GM18867 (cell line): ENCODE results near the gene MAN2A1.
"Not testable (repeated sequence)": the region's sequence is repeated elsewhere in the genome, so short reads cannot be mapped to it uniquely, and the experiment has no call there.

Experiments
- ATAC-seq: cut with Tn5 transposase; IDR thresholded peaks from one replicate; pipeline ENCODE4 v1.9.1; 2021; ENCODE audit warnings: mild to moderate bottlenecking, moderate library complexity; ENCODE audit not compliant: unreplicated experiment

The MAN2A1 gene

DNA sequence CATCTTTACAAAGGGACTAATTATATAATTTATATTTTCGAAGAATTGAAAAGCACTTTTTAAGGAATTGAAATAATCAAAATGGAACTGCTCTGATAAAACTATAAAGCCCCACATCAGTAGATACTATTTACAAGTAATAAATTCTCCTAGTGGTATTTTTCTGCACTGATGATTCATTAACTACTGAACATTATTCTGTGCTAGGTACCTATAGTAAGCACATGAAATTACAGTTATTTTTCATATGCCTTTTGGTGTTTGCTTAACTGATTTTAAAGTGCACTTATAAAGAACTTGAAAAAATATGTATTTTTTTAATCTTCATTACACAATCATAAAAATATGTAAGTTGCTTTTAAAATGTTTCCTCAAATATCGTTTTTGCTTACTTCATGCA is 123.0 kb downstream of the MAN2A1 start:
- ATAC-seq: no peak

DNA sequence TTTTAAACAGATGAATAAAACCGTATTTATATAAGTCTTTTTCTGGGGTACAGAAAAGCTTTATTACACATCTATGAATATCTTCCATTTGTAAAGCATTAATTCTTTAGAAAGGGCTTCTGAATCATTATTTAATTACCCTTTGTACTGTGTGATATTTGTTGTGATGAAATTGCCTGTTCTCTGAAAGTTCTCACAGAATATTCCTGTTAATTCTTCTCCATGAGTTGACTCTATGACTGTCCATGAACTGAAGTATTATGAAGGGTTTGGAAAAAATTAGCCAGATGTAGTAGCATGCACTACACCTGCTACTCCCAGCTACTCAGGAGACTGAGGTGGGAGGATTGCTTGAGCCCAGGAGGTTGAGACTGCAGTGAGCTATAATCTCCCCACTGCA is 127.0 kb downstream of the MAN2A1 start:
- no peak for ATAC-seq

DNA sequence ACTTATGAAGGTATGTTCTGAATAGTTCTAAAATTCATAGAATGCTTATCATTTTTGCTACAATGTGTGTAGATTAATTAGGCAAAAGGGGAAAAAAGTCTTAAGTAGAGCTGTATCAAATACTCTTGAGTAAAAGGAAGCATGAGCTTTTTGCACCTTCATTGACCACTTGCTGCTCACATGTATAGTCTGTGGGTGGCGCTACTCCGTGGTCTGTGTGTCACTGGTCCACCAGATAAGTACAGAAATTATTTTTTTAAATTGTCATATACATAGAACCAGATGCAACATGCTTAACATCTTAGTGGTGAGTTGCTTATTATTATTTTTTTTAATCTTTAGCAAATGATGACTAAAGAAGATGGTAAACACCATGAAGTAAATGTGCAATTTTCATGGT is 130.2 kb downstream of the MAN2A1 start:
- ATAC-seq: no peak

DNA sequence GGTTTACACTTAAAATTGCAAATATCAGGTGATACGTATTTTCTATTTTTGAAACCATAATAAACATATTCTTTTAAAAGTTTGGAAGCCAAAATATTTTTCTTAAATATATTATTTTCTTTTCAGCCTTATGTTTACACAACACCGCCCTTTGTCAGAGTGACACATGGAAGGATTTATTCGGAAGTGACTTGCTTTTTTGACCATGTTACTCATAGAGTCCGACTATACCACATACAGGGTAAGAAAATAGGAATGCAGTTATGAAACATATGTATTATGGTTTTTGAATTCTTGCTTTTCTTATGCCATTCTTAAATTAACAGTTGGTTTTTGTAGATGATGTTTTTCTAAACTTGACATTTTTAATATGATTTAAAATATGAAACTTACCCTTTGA is 133.9 kb downstream of the MAN2A1 start:
- no peak for ATAC-seq

DNA sequence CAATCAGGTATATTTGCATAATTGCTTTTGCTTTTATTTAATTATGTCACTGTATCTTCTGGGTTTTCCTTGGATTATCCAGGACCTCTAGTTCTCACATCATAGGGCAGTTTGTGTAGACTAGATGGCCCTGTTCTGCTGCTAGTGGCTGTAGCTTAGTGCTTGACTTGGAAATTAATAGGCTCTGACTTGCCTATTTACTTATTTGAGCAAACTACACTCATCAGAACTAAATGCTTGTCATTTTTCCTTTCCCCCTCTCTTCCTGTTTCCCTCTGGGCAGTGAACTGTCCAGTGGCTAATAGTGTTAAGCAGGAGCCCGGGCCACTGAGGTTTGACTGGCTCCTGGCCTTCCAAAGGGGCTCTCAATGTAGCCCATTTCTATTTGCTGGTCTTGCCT is 135.7 kb downstream of the MAN2A1 start:
- no peak for ATAC-seq

DNA sequence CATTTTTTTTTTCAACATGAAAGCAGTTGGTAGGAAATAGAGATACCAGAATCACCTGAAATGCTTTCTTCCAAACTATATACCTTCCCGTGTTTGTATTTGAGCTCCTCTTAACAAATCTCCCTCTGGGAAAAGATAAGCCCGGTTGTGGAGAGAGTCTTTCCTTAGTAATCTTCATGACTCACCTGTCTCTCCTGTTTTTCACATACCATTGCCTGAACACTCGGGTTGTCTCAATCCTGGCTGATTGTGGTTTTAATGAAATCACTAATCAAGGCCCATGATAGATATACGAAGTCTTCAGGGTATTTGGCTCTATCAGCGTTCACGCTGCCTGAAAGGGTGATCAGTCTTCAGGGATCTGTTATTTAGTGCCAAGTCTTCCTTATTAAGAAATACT is 136.7 kb downstream of the MAN2A1 start:
- no peak for ATAC-seq

DNA sequence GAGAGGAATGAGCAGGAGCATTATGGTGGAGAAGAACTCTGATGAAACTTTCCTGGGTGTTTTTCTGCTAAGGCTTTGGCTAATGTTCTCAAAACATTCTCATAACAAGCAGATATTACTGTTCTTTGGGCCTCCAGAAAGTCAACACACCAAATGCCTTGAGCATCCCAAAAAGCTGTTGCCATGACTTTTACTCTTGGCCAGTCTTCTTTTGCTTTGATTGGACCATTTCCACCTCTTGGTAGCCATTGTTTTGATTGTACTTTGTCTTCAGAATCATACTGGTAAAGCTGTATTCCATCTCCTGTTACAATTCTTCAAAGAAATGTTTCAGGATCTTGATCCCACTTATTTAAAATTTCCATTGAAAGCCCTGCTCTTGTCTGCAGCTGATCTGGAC is 139.6 kb downstream of the MAN2A1 start:
- ATAC-seq: no peak

DNA sequence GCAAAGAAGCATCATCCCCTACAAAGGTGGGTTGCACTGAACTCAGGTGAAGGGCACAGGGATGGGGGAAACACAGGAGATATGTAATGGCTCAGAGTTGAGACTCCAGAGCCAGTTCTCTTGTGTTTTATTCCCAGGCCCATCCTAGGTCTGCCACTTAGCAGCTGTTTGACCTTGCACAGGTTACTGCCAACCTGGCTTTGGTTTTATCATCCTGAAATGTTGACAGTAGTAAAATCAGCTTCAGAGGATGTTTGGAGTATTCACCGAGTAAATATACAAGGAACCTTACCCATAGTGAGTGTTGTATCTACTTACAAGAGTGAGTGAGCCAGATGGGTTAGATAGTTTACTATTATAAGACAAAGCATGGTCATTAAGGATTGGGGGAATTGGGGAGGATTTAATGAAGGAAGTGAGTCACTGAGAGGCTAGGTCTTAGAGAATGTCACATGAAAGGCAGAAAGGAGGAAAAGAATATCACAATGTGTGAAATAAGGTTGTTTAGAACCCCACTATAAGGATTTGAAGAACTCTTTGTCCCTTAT is 141.3 kb downstream of the MAN2A1 start:
- ATAC-seq: no peak

DNA sequence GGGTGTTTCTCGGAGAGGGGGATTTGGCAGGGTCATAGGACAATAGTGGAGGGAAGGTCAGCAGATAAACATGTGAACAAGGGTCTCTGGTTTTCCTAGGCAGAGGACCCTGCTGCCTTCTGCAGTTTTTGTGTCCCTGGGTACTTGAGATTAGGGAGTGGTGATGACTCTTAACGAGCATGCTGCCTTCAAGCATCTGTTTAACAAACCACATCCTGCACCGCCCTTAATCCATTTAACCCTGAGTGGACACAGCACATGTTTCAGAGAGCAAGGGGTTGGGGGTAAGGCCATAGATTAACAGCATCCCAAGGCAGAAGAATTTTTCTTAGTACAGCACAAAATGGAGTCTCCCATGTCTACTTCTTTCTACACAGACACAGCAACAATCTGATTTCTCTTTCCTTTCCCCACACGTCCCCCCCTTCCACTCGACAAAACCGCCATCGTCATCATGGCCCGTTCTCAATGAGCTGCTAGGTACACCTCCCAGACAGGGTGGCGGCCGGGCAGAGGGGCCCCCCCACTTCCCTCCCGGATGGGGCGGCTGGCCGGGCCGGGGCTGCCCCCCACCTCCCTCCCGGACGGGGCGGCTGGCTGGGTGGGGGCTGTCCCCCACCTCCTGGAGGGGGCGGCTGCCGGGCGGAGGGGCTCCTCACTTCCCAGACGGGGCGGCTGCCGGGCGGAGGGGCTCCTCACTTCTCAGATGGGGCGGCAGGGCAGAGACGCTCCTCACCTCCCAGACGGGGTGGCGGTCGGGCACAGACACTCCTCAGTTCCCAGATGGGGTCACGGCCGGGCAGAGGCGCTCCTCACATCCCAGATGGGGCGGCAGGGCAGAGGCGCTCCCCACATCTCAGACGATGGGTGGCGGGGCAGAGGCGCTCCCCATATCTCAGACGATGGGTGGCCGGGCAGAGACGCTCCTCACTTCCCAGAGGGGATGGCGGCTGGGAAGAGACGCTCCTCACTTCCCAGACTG is 142.8 kb downstream of the MAN2A1 start:
- not testable (repeated sequence) for ATAC-seq

DNA sequence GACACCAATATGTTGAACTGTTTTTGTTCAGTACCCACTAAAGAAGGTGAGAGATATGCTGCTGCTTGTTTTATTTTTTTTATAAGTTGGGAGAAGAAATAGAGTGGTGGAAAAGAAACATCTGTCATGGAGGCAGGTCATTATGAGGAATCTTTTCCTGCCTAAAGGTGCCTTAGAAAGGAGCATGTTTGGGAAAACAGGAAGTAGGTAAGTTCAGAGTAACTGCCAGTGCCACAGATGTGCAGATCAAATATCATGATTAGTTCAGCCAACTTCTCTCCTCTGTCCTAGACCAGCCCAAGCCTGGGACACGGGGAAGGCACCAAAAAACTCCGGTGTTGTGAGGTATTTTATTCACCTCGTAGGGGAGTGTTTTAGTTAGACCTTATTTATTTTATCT is 144.2 kb downstream of the MAN2A1 start:
- no peak for ATAC-seq

DNA sequence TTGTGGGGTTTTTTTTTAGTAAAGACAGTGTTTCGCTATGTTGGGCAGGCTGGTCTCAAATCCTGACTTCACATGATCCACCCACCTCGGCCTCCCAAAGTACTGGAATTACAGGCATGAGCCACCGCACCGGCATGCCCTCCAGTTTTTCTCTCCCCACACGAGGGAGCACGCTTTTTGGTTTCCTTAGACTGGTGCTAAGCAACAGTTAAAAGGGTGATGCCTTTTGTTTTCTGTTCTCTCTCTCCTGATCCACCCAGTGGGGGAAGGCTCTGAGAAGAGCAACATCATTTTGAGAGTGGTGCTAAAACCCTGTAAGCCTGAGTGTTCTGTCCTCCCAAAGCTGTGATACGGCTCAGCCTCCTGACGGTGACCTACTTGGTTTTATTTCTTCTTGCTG is 146.6 kb downstream of the MAN2A1 start:
- ATAC-seq: no peak

DNA sequence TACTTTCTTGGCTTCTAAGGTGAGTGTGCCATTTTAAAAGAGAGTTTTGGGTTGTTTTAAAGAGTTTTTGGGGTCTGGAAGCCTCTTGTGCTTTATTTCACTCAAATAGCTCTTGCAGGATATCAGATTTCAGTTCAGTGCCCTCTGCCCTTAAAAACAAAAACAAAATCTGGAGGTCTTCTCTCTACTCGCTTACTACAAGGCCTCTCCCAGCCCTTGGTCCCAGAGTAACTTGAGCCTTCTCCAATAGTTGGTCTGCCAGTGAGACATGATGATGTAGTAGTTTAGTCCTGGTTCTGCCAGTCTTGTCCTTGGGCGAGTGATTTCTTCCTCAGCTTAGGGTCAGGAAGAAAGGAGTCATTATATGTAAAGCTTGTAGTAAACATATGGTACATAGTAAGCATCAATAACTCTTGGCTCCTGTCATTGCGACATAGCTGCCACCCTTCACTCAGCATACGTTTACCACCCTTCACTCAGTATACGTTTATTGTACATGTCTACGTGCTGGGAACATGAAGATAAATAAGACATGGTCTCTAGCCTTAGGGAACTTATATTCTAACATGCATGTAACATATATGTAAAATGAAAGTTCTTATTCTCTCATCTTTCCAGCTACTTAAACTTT is 147.6 kb downstream of the MAN2A1 start:
- no peak for ATAC-seq

DNA sequence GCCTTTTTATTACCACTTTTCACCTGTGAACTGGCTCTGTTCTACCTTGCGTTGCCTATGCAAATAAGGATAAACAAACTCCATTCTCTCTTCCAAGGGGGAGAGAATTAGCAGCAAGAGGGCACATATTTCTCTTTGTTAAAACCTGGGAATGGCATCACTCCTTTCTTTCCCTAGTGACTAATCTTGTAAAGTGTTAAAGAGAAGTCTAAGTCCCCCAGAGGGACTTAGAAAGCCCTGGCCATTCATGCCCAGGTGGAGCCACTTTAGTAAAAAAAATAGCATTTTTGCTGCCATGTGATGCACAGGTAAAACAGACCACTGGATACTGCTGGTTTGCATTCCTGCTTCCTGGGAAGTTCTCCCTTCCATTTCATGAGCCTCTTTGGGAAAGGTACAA is 148.4 kb downstream of the MAN2A1 start:
- ATAC-seq: no peak

DNA sequence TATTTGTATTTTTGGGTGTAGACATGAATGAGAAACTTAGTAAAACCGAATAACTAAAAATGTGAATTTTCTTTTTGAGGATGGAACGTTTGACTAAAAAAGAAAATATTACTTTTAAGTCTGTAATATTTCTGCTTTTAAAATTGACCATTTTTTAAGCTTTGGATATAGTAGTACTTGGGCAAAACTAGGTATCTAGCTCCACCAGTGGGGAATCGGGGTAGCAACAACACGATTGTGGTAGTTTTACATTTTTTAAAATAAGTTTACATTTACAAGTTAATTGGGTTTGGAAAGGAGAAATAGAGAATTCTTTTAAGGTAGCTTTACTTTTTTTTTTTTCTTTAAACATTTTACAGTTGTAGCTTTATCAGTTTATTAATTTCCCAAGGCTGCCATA is 154.4 kb downstream of the MAN2A1 start:
- ATAC-seq: no peak

DNA sequence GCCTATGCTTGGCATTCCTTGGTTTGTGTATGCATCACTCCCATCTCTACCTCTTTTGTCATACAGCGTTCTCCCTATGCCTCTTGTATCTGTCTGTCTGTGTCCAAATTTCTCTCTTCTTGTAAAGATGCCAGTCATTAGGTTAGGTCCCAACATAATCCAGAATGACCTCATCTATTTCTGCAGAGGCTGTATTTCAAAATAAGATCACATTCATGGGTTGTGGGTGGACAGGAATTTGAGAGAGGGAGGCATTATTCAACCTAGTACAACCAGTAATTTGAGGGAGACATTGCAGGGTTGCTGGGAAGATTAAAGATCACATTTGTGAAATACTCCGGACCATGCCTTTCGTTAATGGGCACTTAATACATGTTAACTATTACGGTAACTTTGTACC is 155.0 kb downstream of the MAN2A1 start:
- ATAC-seq: no peak

DNA sequence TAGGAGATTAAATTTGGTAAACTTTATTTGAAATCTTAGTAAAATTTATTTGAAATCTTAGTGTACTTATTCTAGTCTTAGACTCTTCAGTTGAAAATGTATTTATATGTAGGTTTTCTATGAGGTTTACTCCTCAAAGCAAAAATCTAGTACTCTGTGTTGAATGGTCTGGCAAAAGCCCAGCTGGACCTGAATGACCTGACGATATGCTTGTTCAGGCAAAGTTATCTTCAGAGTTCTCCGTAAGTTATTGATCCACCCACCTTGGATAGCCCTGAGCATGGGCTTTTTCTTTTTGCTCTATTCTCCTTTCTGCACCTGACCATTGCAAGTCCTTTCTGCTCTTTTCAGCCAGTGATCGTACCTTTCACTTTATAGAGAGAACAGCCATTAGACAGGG is 158.4 kb downstream of the MAN2A1 start:
- ATAC-seq: no peak

DNA sequence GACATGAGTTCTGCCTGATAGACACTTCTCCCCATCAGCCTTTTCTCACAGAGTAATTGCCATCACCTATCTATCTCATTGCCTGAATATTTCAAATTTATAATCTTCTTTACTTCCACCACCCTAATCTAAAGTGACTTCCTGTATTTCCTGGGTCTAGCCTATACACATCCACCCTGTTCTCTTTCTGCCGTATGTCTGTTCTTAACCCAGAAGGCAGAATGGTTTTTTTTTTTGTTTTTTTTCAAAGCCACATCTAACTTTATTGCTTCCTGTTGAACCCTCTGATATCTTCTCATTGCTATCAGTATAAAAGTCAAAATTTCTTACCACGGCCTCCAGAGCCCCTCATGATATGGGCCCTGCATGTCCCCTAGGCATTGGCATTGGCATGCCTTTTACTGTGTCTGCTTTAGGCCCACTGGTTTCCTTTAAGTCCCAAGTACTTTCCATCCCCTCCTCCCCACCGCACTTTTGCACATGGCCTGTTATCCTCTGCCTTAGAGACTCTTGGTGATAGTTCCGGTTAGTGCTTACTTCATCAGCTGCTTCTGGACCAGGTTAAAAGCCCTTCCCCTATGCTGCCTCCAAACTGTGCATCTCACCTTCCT is 159.9 kb downstream of the MAN2A1 start:
- no peak for ATAC-seq

DNA sequence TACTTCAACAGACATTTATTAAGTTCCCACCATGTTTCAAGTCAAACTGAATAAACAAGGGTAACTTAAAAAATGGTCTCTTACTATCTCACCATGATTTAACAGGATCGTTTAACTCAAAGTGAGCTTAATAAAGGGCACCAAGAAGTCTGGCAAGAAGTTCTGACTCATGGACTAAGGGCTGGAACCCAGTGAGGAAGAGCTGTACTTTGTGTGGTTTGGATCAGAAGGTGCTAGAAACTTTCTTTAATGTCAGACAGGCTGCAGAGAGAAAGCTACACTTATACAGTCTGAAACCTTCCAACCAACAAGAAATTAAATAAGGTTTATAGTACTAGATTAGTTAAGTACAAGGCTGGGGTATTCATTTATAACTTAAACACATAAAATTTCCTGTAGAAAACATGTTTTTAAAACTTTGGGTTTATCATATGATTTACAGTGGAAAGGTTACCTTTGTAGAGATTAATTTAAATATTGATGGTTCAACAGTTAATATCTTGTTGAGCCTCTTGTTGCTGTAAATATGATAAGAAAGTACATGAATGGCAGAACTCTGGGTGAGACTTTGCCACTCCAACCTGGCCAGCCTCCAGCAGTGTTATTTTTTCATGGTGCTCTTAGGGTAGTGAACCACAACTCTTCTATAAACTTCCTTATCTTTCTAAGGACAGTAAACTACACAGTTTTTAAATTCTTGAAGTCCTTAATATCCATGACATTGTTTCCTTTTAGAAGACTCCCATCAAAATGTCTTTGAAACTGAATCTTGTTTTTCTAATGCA is 162.8 kb downstream of the MAN2A1 start:
- ATAC-seq: no peak

DNA sequence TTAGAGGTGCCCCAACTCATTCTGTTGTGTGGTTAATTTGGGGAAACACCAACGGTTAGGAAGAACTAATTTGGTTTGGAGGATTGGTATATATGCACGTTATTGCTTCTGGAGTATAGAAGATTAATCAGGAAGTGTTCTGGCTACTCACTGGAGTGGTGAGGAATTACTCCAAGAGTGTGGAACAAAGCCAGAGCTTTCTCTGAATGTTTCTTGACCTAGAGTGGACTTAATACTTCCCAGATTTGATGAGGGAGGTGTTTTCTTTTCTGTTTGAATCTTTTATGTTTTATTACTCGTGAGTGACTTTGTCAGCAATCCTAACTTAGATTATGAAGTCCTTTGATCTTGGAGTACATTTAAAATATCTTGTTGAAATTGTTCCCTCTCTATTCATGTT is 163.7 kb downstream of the MAN2A1 start:
- ATAC-seq: no peak

DNA sequence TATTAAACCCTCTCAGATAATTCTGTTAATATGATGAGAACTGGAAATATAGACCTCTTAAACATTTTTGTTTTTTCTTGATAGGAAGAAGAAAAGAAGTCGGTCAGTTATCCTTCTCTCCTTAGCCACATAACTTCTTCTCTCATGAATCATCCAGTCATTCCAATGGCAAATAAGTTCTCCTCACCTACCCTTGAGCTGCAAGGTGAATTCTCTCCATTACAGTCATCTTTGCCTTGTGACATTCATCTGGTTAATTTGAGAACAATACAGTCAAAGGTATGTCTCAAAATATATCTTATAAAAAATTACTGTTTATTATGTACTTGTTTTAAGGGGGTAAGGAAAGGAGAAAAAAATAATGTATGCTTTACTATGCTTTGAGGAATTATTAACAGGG is 165.3 kb downstream of the MAN2A1 start:
- no peak for ATAC-seq
